ENCODE measurements around the gene POLD3. TPM values are rescaled to one million over a fixed set of nuclear protein-coding genes. Genes with fewer than 3 reads are reported as not detected.

The POLD3 gene
- total RNA-seq, 2 donors from 2014 or later: 38.5 to 52.2 TPM

DNA sequence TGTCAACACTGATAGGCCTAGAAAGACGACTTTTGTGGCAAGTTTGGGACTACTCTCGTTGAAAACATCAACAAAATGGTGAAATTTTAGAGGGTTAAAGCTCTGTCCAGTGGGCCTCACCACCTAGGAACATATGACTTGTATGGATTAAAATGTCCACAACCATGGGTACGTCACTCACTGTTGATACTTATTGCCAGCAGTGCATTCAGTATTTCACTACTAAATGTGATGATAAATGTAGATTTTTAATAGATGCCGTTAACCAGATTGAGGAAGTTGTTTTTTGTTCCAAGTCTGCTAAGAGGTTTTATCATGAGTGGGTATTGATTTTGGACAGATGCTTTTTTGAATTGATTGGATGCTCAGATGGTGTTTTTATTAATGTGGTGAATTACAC lies 33.7 kb downstream of the POLD3 start:
- Histone ChIP-seq H3K9ac (ENCODE audit: extremely low read depth, low read length, poor library complexity, severe bottlenecking) (no peak overlapping the region), H3K4me3 (ENCODE audit: low read length) (no peak overlapping the region), H3K27ac (ENCODE audit: low read depth, low read length) (no peak overlapping the region), H3K36me3 (ENCODE audit: control insufficient read depth, insufficient read depth, low read length) (peaks cover 48% of the 10 kb centered on the region), H3K27me3 (ENCODE audit: control insufficient read depth, insufficient read depth, low read length, poor library complexity, severe bottlenecking) (no peaks in the 10 kb centered on the region), H3K9me3 (ENCODE audit: control insufficient read depth, low read length) (no peaks in the 10 kb centered on the region), H3K4me1 (ENCODE audit: control insufficient read depth, insufficient read depth, low read length) (peaks cover 3% of the 10 kb centered on the region)
- 96% methylated on average over 4 of the region's 4 CpGs for WGBS, 2 experiments (ENCODE audit: insufficient coverage in 1 of 2, insufficient read length in 1 of 2)
- H3K36me3 Mint-ChIP-seq (ENCODE audit: low read depth): peaks cover 25% of the 10 kb centered on the region
- peaks cover 2% of the 10 kb centered on the region for H3K9me3 Mint-ChIP-seq
- H3K4me1 Mint-ChIP-seq: peaks cover 9% of the 10 kb centered on the region
- H3K4me3 Mint-ChIP-seq: no peak overlapping the region
- H3K27ac Mint-ChIP-seq: no peak overlapping the region
- no peaks in the 10 kb centered on the region for H3K27me3 Mint-ChIP-seq (ENCODE audit: insufficient read depth)
- TF ChIP-seq, protein P1, sequence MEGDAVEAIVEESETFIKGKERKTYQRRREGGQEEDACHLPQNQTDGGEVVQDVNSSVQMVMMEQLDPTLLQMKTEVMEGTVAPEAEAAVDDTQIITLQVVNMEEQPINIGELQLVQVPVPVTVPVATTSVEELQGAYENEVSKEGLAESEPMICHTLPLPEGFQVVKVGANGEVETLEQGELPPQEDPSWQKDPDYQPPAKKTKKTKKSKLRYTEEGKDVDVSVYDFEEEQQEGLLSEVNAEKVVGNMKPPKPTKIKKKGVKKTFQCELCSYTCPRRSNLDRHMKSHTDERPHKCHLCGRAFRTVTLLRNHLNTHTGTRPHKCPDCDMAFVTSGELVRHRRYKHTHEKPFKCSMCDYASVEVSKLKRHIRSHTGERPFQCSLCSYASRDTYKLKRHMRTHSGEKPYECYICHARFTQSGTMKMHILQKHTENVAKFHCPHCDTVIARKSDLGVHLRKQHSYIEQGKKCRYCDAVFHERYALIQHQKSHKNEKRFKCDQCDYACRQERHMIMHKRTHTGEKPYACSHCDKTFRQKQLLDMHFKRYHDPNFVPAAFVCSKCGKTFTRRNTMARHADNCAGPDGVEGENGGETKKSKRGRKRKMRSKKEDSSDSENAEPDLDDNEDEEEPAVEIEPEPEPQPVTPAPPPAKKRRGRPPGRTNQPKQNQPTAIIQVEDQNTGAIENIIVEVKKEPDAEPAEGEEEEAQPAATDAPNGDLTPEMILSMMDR (conservative IDR thresholded peaks at IDR 0.05): no peak
- no peak for DNase-seq

DNA sequence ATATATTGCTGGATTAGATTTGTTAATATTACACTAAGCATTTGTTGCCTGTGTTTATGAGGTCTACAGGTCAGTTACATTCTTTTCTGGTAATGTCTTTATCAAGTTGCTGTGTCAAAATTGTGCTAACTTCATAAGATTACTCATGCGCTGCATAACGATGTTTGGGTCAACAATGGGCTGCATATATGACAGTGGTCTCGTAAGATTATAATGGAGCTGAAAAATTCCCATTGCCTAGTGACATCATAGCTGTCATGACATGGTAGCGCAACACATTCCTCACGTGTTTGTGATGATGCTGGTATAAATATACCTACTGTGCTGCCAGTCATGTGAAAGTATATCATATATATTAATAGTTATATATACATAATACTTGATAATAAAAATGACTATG lies 34.2 kb downstream of the POLD3 start:
- Mint-ChIP-seq H3K36me3 (ENCODE audit: low read depth) (peaks cover 22% of the 10 kb centered on the region), H3K9me3 (peaks cover under 1% of the 10 kb centered on the region), H3K4me1 (peaks cover 9% of the 10 kb centered on the region), H3K27ac (no peak overlapping the region), H3K27me3 (ENCODE audit: insufficient read depth) (no peaks in the 10 kb centered on the region), H3K4me3 (no peak overlapping the region)
- Histone ChIP-seq H3K27me3 (ENCODE audit: control insufficient read depth, insufficient read depth, low read length, poor library complexity, severe bottlenecking) (no peaks in the 10 kb centered on the region), H3K36me3 (ENCODE audit: control insufficient read depth, insufficient read depth, low read length) (peaks cover 48% of the 10 kb centered on the region), H3K4me3 (ENCODE audit: low read length) (no peak overlapping the region), H3K9me3 (ENCODE audit: control insufficient read depth, low read length) (no peaks in the 10 kb centered on the region), H3K27ac (ENCODE audit: low read depth, low read length) (no peak overlapping the region), H3K4me1 (ENCODE audit: control insufficient read depth, insufficient read depth, low read length) (peaks cover 3% of the 10 kb centered on the region), H3K9ac (ENCODE audit: extremely low read depth, low read length, poor library complexity, severe bottlenecking) (no peak overlapping the region)
- 94 to 97% methylated on average over 2 to 5 of the region's 5 CpGs for WGBS, 2 experiments (ENCODE audit: insufficient coverage in 1 of 2, insufficient read length in 1 of 2)
- DNase-seq: no peak
- TF ChIP-seq, protein P1 (conservative IDR thresholded peaks at IDR 0.05): no peak

DNA sequence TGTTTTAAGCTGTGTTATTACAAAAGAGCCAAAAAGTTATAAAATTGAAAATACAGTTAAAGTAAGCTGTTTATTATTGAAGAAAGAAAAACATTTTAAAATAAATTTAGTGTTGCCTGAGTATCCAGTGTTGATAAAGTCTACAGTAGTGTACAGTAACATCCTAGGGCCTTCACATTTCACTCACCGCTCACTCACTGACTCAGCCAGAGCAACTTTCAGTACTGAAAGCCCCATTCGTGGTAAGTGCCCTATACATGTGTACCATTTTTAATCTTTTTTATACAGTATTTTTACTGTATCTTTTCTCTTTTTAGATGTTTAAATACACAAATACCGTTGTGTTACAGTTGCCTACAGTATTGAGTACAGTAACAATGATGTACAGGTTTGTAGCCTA lies 35.0 kb downstream of the POLD3 start:
- H3K27ac ChIP-seq (ENCODE audit: low read depth, low read length): no peak overlapping the region
- H3K4me1 ChIP-seq (ENCODE audit: control insufficient read depth, insufficient read depth, low read length): peaks cover 3% of the 10 kb centered on the region
- peaks cover 53% of the 10 kb centered on the region for H3K36me3 ChIP-seq (ENCODE audit: control insufficient read depth, insufficient read depth, low read length)
- WGBS, 2 experiments (ENCODE audit: insufficient coverage in 1 of 2, insufficient read length in 1 of 2): 93 to 100% methylated on average over 1 to 3 of the region's 3 CpGs
- H3K27me3 Mint-ChIP-seq (ENCODE audit: insufficient read depth): no peaks in the 10 kb centered on the region
- no peak for DNase-seq
- H3K4me1 Mint-ChIP-seq: peaks cover 9% of the 10 kb centered on the region
- peaks cover 20% of the 10 kb centered on the region for H3K36me3 Mint-ChIP-seq (ENCODE audit: low read depth)
- no peaks in the 10 kb centered on the region for H3K27me3 ChIP-seq (ENCODE audit: control insufficient read depth, insufficient read depth, low read length, poor library complexity, severe bottlenecking)
- no peak overlapping the region for H3K4me3 Mint-ChIP-seq
- no peaks in the 10 kb centered on the region for H3K9me3 ChIP-seq (ENCODE audit: control insufficient read depth, low read length)
- H3K4me3 ChIP-seq (ENCODE audit: low read length): no peak overlapping the region
- no peaks in the 10 kb centered on the region for H3K9me3 Mint-ChIP-seq
- H3K9ac ChIP-seq (ENCODE audit: extremely low read depth, low read length, poor library complexity, severe bottlenecking): no peak overlapping the region
- TF ChIP-seq, protein P1 (conservative IDR thresholded peaks at IDR 0.05): no peak
- H3K27ac Mint-ChIP-seq: no peak overlapping the region

Measured in endodermal cell (in vitro differentiated cells).